ENCODE measurements around the gene FARSA.
A peak's percentile ranks its signal among the peaks of the same experiment; 100 is the strongest.

The FARSA gene

DNA sequence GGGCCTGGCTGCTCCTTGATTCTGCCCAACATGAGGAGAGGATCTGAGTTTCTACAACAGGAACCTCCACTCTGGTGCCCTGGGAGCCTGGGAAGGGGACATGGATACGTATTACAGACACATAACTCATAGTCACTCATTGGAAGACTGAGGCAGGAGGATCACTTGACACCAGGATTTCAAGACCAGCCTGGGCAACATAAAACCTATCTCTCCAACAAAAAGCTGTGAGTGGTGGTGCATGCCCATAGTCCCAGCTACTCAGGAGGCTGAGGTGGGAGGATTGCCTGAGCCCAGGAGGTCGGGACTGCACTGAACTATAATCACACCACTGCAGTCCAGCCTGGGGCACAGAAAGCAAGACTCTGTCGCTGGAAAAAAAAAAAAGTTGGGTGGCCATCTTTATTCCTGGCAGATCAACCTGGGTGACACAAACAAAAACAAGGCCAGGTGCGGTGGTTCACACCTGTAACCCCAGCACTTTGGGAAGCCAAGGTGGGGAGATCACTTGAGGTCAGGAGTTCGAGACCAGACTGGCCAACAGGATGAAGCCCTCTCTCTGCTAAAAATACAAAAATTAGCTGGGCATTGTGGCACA lies 45.4 kb downstream of the FARSA start:
- no peak for DNase-seq

DNA sequence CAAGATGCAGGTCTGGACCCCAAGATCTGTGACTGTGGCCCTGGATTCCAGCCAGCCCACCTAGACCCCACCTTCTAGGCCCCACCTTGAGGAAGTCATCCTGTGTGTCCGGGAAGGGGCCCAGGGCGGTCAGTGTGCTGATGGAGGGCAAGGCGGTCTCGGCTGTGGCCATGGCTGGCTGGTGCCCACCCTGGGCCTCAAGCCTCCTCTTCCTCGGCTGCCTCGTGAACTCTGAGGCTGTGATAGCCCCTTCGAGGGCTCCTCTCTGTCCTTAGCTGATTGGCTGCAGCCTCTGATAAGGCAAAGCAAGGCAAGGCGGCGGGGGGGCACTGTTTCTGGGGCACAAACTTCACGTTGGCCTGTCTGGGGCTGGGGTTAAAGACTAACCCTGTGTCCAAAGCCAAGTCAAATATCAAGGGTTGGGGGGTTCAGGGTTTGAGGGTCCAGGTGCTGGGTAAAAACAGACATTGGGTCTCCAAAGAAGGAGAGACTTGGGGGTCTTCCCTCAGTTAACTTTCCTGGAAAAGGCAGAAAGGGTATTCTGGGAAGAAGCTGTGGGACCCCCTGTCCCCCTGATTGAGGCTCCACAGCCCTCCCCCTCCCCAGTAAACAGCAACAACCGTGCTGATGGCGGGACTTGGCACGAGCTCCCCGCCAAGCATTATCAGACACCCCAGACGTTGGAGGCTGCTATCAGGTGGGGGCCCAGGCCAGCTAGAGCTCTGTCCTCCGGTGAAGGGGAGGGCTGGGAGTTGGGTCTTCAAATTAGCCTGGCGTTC lies 46.4 kb downstream of the FARSA start, which contains the start of gene KLF1:
Gene KLF1, minus strand, starts transcription at position 233 of the 779 bp plus-strand sequence. Its CDS starts 61 bp downstream, at position 172.
- DNase-seq = no peak

DNA sequence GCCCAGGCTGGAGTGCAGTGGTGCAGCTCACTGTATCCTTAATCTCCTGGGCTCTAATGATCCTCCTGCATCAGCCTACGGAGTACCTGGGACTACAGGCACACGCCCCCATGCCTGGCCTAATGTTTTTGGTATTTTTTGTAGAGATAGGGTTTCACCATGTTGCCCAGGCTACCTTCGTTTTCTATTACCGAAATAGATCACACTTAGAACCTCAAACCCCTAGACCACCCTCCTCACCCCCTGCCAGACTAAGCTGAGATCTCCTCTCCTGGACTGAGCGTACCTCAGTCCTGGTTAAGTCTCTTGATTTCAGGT lies 46.9 kb downstream of the FARSA start:
- DNase-seq = no peak

DNA sequence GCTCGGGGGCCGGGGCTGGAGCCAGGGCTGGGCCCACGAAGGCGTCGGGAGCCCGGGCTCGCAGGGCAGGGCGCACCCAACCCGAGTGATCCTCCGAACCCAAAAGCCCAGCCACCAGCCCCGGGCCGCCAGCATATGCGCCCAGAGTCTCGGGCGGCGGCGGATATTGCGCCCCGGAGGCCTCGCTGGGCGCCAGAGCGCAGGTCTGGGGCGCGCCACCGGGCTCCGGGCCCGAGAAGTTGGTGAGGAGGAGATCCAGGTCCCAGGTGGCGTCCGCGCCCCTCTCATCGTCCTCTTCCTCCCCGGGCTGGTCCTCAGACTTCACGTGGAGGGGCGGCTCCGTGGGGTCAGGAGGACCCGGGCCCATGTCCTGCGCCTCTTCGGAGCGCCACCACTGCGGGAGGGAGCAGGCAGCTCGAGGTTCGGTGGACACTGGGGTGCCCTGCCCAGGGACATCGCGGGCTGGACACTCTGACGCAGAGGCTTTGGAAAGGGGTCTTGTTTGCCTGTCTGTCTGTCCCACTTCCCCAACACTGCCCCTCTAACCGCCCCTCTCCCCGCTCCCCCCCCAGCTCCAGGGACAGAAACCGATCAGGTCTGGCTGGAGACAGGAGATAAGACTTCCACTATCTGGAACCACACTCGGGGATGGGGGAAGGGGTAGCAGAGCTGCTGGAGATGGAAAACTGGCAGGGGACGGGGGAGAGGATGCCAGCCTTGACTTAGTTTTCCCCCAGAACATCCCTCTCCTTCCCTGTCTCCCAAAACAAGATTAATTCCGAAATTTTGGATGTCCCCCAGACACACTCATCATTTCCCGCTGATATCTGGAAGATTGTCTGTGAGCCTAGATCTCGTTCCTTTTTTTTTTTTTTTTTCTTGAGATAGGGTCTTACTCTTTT lies 47.5 kb downstream of the FARSA start:
- no peak for DNase-seq

DNA sequence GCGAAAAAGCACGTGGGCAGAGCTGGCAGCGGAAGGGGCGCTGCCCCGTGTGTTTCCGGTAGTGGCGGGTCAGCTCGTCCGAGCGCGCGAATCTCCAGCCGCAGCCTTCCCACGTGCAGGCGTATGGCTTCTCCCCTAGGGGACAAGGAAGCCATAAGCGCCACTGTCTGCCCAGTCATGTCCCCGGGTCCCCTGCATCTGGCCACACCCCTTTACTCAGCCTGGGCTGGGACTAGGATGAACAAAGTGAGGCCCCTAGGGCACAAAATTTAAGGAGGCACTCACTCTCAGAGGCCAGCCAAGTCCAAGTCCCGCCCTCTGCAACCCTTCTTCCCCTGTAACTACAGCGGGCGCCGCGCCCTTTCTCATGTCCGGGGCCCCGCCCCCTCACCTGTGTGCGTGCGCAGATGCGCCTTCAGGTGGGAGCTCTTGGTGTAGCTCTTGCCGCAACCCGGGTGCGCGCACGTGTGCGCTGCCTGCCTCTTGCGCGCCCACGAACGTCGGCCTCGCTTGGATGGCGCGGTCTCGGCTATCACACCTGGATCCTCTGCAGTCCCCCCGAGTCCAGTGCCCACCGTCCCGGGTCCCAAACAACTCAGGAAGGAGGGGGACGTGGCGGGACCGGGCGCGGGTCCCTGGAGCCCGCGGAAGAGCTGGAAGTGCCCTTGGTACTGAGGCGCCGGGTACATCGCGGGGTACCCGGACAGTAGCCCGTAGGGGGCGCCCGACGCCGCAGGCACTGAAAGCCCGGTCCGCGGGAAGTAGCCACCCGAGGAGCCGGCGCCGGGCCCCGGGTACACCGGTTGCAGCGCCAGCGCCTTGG lies 48.4 kb downstream of the FARSA start:
- DNase-seq = peak; percentile 43 to 68

DNA sequence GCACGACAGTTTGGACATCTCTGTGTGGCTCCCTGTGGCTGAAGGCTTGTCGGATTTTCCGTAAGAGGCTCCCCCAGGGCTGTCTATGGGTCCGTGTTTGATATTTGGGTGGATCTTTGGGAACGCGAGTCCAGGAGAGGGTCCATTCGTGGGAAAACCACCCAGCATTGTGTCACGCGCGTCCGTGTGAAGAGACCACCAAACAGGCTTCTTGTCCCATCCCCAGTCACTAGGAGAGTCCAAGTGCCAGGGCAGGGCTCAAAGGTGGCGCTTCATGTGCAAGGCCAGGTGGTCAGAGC lies 48.9 kb downstream of the FARSA start:
- DNase-seq = no peak

DNA sequence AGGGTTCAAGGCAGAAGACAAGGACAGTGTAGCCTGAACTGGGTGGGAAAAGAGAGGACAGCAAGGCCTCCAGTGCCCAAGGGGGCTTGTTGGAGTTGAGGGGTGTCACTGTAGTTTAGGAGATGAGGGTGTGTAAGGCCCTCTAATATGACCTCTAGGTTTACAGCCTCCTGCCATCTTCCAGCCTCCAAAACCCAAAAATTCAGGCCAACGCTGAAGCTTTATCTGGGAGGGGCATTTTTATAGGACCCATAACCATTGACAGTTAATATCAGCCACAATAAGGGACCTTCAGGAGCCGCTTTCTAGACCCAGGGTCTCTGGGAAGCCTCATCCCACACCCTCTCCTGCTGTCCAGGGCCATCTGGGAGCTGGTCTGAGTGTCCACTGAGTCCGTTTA lies 49.3 kb downstream of the FARSA start:
- DNase-seq = no peak

DNA sequence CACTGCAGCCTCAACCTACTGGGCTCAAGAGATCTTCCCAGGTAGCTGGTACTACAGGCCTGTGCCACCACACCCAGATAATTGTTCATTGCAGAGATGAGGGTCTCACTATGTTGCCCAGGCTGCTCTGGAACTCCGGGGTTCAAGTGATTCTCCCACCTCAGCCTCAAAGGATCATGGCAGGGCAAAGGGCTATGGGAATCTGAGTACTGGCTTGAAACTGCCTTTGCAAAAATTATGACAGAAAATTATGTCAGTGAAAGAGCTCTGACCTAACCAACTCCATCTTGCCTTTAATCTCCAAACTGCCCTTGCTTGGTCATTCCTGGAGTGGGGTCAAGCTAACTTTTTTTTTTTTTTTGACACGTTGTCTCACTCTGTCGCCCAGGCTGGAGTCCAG lies 50.9 kb downstream of the FARSA start:
- DNase-seq = no peak

DNA sequence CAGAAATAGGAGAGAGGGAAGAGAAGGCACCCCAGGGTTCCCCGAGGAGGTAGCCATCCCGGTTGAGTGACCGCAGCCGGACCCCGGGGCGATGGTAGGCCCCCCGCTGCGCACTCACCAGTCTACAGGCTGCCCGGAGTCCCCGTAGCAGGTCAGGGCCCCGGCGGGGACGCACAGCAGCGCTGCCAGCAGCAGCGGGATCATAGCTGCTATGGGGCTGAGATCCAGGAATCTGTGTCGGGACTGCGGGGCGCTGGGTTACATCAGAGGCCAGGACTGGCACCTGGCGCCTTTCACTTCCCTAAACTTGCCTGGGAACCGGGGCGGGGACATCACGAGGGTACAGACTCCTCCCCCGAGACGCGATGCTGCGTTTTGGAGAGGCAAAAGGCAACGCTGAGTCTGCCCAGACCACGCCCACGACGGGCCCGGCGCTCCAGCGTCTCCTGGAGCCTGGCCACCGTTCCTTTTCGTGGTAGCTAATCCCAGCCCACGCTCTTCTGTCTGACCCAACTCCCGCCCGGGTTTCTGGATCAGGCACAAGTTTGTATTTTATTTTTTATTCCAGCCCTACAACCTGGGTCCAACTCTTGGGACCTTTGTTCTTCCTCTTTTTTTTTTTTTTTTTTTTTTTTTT lies 52.2 kb downstream of the FARSA start, which contains the start of gene DNASE2:
Gene DNASE2, minus strand, starts transcription at position 278 of the 637 bp plus-strand sequence. Its CDS starts 74 bp downstream, at position 204.
- DNase-seq = peak; percentile 91 to 93

DNA sequence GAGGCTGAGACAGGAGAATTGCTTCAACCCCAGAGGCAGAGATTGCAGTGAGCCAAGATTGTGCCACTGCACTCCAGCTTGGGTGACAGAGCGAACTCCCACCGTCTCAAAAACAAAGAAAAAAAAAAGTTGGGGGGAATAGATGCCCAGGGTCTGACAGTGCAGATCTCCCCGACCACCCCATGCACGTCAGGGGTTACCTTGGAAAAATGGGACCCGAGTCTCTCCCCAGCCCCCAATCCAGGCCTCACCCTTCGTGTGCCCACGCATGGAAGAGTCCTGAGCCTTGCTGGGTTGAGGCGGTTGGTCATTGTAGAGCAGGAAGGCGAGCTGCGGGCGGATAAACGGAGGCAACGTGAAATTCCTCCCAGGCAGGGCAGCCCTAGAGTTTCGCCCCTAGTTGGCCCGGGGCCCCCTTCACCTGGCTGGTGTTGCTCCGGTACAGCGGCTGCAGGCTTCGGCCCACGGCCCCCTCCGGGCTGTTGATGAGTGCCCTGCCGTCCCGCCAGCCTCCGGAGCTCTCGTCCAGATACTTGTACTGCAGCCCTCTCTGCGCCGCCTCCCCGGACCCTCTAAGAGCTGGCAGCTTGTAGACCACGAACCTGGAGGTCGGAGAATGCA lies 52.9 kb downstream of the FARSA start:
- no peak for DNase-seq

DNA sequence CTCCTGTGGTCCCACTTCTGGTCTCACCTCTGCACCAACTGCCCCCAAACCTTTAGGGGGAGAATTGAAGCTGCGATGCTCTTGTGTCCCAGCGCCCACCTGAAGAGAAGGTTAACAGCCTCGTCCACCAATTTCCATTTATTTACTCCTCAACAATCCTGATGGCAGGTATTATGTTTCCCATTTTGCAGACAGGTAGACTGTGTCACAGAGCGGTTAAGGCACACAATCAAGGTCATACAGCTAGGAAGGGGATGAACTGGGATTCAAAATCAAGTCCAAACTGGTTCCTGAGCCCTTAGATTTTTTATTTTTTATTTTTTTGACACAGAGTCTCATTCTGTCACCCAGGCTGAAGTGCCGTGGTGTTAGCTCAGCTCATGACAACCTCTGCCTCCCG lies 58.4 kb downstream of the FARSA start:
- DNase-seq = no peak

DNA sequence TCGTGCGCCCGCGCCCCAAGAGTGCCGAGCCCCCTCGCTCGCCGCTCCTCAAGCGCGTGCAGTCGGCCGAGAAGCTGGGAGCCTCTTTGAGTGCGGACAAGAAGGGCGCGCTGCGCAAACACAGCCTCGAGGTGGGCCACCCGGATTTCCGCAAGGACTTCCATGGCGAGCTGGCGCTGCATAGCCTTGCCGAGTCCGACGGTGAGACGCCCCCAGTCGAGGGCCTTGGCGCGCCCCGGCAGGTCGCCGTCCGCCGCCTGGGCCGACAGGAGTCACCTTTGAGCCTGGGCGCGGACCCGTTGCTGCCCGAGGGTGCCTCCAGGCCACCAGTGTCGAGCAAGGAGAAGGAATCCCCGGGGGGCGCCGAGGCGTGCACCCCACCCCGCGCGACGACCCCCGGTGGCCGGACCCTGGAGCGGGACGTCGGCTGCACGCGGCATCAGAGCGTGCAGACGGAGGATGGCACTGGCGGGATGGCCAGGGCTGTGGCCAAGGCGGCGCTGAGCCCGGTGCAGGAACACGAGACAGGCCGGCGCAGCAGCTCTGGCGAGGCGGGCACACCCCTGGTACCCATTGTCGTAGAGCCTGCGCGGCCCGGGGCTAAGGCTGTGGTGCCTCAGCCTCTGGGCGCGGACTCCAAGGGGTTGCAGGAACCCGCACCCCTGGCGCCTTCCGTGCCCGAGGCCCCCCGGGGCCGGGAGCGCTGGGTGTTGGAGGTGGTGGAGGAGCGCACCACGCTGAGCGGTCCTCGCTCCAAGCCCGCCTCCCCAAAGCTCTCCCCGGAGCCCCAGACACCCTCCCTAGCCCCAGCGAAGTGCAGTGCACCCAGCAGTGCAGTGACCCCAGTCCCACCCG lies 59.4 kb downstream of the FARSA start:
- DNase-seq = no peak

DNA sequence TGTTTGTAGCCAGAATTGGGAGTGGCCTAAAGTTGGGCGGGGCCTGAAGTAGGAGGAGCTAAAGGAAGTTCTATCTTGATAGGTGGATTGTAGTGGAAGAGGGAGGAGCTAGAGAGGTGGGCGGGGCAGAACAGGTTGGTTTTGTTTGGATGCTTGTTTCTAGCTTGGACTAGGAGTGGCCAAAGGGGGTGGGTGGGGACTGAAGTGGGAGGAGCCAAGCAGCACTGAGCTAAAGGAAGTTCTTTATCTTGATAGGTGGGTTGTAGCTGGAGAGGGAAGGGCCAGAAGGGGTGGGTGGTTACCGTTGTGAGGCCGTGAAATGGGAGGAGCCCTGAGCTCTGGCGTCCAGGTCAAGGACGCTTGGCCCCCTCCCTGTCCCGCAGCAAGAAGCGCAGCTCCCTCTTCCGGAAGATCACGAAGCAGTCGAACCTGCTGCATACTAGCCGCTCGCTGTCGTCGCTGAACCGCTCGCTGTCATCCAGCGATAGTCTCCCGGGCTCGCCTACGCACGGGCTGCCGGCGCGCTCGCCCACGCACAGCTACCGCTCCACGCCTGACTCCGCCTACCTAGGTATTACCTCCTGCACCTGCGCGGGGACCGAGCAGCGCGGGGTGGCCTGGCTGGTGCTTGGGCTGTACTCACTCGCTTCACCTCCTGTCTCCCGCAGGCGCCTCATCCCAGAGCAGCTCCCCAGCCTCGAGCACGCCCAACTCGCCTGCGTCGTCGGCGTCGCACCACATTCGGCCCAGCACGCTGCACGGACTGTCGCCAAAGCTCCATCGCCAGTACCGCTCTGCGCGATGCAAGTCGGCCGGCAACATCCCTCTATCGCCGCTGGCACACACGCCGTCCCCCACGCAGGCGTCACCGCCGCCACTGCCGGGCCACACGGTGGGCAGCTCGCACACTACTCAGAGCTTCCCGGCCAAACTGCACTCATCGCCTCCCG lies 60.3 kb downstream of the FARSA start:
- DNase-seq = no peak
